Testis (tissue), 2 donors: ENCODE results near the gene STIP1.

Source experiments
- POLR2A ChIP-seq: fragments of 450-650 bp; IDR thresholded peaks from one replicate; pipeline ENCODE4 v1.6.1; 2017; ENCODE audit warnings: antibody characterized with exemption, mild to moderate bottlenecking, moderate library complexity
- TF ChIP-seq, protein P1 (sequence below), 3 experiments: fragments of 450-650 bp in 2 of 3; fragments of 200-600 bp in 1 of 3; sonication (generic) in 1 of 3; IDR thresholded peaks; one replicate each; pipeline ENCODE4 v1.5.1; 2016 to 2019; ENCODE audit warnings: antibody characterized with exemption in 3 of 3, mild to moderate bottlenecking in 2 of 3, moderate library complexity in 1 of 3

DNA sequence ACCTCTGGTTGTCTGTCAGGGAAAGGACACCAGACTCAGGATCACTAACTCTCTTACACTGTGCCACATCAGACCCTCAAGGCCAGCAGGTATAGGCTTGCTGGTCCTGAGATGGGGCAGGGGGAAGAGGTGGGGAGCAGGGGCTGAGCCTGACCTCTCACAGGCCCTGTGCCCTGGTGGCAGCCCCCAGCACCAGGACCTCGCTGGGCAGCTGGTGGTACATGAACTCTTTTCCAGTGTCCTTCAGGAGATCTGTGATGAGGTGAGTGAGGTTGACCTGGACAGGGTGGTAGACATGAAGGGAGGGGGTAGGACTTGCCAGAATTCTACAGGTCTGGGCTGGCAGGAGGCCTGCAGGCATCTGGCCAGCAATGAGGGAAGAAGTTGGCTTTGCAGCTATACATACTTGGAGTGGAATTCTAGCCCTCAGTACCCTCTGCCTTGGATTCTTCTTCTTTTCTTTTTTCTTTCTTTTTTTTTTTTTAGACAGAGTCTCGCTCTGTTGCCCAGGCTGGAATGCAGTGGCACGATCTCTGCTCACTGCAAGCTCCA is 41.5 kb downstream of the STIP1 start:
- TF ChIP-seq, protein P1, sequence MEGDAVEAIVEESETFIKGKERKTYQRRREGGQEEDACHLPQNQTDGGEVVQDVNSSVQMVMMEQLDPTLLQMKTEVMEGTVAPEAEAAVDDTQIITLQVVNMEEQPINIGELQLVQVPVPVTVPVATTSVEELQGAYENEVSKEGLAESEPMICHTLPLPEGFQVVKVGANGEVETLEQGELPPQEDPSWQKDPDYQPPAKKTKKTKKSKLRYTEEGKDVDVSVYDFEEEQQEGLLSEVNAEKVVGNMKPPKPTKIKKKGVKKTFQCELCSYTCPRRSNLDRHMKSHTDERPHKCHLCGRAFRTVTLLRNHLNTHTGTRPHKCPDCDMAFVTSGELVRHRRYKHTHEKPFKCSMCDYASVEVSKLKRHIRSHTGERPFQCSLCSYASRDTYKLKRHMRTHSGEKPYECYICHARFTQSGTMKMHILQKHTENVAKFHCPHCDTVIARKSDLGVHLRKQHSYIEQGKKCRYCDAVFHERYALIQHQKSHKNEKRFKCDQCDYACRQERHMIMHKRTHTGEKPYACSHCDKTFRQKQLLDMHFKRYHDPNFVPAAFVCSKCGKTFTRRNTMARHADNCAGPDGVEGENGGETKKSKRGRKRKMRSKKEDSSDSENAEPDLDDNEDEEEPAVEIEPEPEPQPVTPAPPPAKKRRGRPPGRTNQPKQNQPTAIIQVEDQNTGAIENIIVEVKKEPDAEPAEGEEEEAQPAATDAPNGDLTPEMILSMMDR (IDR thresholded peaks at IDR 0.05), result no peak
- no peak for TF ChIP-seq POLR2A
